Measurements from ENCODE around the gene DLGAP1.

DNA sequence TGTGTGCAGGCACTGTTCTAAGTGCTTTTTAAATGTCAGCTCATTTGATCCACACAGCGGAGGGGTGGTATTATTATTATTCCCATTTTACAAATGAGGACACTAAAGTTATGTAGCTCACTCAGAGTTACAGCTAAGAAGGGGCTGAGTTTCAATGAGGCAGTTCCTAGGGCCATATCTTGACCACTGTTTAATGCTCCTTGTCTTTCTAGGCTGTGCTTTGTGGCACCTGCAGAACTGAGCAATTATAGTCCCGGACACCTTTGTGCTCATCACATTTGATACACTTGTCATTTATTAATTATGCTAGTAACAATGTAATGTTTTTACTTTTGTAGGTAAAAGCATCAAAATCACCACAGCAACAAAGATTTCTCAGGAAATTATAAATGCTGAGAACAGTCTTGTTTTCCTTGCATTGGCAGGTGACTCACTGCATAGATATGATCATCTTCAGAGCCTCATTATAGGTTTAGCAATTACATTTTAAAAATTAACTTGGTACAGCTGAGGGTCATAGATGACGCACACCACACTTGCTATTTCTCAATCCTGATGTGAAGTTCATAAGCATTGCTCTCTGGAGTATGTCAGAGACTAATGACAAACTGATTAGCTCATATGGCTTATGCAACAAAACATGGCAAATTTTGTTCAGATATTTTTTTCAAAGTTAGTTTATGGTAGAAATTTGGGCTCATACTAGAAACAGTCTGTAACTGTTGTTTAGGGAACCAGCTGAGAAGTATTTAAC lies 638.3 kb downstream of the DLGAP1 start:
- no peak for TF ChIP-seq POLR2AphosphoS5 (IDR thresholded peaks at IDR 0.05; ENCODE audit: low read depth, low read length)
- TF ChIP-seq EZH2 (IDR thresholded peaks at IDR 0.05) = no peak
- TF ChIP-seq SP1 (IDR thresholded peaks at IDR 0.05; ENCODE audit: low read depth) = no peak
- TF ChIP-seq, protein P1, sequence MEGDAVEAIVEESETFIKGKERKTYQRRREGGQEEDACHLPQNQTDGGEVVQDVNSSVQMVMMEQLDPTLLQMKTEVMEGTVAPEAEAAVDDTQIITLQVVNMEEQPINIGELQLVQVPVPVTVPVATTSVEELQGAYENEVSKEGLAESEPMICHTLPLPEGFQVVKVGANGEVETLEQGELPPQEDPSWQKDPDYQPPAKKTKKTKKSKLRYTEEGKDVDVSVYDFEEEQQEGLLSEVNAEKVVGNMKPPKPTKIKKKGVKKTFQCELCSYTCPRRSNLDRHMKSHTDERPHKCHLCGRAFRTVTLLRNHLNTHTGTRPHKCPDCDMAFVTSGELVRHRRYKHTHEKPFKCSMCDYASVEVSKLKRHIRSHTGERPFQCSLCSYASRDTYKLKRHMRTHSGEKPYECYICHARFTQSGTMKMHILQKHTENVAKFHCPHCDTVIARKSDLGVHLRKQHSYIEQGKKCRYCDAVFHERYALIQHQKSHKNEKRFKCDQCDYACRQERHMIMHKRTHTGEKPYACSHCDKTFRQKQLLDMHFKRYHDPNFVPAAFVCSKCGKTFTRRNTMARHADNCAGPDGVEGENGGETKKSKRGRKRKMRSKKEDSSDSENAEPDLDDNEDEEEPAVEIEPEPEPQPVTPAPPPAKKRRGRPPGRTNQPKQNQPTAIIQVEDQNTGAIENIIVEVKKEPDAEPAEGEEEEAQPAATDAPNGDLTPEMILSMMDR (IDR thresholded peaks at IDR 0.05 in 2 of 3, conservative IDR thresholded peaks at IDR 0.05 in 1 of 3; ENCODE audit: borderline replicate concordance in 1 of 3, insufficient read depth in 1 of 3, low read depth in 2 of 3, low read length in 2 of 3) = no peak
- TF ChIP-seq, protein P2, sequence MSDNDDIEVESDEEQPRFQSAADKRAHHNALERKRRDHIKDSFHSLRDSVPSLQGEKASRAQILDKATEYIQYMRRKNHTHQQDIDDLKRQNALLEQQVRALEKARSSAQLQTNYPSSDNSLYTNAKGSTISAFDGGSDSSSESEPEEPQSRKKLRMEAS (IDR thresholded peaks at IDR 0.05) = no peak
- TF ChIP-seq POLR2A (IDR thresholded peaks at IDR 0.05; ENCODE audit: borderline replicate concordance, extremely low read depth, insufficient read depth, insufficient read length) = no peak
- TF ChIP-seq SRF (IDR thresholded peaks at IDR 0.05; ENCODE audit: low read depth) = no peak
- no peak for TF ChIP-seq YY1 (IDR thresholded peaks at IDR 0.05; ENCODE audit: extremely low read depth, insufficient replicate concordance, low read depth, low read length)
- TF ChIP-seq, protein P3, sequence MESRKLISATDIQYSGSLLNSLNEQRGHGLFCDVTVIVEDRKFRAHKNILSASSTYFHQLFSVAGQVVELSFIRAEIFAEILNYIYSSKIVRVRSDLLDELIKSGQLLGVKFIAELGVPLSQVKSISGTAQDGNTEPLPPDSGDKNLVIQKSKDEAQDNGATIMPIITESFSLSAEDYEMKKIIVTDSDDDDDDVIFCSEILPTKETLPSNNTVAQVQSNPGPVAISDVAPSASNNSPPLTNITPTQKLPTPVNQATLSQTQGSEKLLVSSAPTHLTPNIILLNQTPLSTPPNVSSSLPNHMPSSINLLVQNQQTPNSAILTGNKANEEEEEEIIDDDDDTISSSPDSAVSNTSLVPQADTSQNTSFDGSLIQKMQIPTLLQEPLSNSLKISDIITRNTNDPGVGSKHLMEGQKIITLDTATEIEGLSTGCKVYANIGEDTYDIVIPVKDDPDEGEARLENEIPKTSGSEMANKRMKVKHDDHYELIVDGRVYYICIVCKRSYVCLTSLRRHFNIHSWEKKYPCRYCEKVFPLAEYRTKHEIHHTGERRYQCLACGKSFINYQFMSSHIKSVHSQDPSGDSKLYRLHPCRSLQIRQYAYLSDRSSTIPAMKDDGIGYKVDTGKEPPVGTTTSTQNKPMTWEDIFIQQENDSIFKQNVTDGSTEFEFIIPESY (IDR thresholded peaks at IDR 0.05; ENCODE audit: extremely low read depth, insufficient replicate concordance, low read length) = no peak
- TF ChIP-seq CEBPB (IDR thresholded peaks at IDR 0.05; ENCODE audit: low read depth) = no peak

Data from HCT116 (cell line).